Inflammatory macrophage treated with lipopolysaccharide for 4 hours (primary cell): ENCODE data around the gene ZNF536.

ENCODE experiments used
- DNase-seq: peaks from one replicate; pipeline ENCODE4 v3.0.0-alpha.2; 2020

ZNF536 gene

DNA sequence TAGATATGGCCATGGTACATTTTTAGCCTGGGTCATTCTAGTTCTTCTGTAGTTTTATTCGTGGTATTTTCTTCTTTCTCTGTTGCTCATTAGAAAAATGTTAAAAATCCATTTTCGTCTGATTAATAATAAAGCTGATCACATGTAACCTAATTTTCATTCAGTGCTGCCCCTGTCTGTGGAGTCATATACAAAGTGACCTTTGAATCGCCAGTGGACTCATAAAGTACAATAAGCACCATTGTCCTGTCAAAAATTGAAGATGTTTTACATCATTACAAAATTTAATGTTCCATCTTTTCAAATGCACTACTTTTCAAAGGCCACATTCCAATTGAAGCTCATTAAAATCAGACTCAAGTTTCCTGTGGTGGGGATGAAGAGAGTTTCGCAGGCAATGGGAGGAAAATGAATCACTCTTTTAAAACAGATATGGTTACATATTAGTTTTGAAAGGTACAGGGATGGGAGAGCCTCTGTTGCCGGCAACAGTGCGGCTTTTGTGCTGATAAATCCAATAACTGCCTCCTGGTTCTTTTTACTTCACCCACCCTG lies 205.4 kb downstream of the ZNF536 start:
- DNase-seq, result no peak

DNA sequence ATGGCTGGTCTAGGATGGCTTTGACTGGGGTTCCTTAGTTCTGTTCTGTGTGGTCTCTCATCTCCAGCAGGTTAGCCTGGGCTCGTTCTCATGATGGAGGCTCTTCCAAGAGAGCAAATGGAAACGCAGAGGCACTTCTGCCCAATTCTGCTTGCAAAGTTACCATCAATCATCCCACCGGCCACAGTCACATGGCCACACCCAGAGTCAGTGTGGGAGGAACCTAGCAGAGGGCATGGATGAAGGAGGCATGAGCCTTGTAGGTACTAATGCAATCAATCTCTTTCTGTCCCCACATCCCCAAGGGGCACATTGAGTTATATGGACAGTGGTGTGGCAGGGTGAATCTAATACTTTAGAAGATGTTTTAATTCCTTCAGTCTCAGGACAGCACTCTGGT lies 207.2 kb downstream of the ZNF536 start:
- no peak for DNase-seq

DNA sequence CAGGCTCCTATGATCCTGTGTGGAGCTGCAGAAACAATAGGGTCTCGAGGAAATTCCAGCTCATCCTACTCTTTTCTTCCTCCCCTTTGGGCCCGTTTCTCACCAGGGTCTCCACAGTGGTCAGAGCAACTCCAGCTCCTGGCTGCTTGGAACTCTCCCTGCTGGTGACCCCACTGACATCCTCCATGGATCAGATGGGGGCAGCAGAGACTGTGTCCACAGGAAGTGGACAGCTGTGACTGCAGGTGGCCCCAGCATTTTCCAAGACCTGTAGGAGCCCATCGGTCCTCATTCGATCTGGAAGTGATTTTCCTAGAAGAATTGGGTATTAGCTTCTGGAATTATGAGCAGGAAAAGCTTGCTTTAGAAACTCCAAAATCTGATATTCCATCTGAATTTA lies 208.5 kb downstream of the ZNF536 start:
- DNase-seq, result no peak

DNA sequence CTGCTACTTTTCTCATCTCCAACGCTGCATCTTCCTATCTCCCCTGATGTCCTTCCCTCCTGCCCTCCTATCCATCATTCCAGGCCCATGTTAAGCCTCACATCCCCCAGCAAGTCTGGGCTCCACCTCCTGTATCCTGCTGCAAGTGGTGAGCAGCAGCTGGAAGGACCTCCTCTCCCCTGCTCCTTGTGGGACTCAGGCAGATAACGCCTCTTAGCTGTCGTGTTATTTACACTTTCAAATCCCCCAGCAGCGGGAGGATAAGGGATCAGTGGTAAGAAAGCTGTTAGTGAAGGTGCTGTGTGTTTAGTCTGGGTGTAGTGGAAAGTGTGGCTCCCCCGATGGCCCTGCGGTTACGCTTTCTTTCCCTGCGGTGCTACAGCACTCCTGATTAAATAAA lies 211.9 kb downstream of the ZNF536 start:
- no peak for DNase-seq

DNA sequence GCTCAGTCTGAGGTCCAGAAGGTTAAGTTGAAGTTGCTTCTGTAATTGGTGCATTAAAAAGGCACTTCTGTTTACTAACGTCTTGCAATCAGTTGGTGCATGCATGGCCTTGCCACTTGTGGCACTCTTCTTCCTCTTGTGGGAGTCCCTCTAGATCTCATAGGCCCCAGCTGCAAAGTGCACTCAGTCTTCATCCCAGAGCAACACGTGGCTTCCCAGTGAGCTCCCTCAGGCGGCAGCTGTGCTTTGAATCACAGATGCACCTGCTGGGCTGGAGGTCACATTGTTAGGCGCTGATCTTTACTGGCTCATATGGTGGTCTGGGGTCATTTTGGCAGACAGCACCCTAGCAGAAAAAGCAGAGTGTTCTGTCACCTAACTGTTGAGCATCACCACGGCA lies 215.7 kb downstream of the ZNF536 start:
- no peak for DNase-seq

DNA sequence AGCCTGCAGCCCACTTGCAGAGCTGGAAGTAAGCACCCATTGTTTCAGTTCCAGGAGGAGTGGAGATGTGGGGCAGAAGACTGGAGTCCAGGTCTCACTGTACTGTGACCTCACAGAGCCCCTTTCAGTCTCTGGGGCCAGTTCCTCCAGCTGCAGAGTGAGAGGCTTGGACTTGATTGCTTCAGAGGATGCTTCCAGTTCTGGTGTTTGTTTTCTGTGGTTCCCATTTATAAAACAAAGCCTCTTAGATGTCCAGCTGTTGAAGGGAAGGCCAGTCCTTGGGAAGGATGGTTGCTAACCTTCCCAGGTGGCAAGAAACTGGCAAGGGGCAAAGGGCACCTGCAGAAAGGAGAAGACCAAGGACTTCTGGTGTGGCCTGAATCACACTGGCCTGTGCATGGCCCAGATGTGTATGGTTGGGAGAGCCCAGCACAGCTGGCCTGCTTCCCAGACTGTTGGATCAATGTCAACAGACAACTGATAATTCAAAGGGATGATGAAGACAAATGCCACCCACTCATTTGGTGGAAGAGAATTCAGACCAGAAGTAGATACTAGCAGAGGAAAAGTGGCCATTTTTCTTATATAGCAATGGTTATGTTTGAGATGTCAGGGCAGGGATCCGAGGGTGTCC lies 218.5 kb downstream of the ZNF536 start:
- DNase-seq, result no peak

DNA sequence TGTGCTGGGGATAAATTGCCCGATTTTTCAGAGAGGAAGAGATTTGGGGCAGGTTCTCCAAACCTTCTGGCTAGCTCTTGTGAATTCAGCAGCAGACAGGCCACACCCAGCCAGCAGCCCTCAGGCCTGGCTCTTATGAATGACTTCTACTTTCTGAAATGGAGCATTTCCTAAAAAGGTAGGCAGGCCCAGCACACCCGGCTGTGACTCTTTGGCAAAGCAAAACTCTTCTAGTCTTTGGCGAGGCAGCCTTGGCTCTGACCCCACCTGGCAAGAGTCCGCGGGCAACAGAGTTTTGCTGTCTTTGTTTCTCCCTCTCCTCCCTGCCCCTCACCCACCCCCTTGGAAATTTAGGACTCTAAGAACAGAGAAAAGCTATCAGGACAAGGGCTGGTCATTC lies 221.2 kb downstream of the ZNF536 start:
- DNase-seq, result no peak

DNA sequence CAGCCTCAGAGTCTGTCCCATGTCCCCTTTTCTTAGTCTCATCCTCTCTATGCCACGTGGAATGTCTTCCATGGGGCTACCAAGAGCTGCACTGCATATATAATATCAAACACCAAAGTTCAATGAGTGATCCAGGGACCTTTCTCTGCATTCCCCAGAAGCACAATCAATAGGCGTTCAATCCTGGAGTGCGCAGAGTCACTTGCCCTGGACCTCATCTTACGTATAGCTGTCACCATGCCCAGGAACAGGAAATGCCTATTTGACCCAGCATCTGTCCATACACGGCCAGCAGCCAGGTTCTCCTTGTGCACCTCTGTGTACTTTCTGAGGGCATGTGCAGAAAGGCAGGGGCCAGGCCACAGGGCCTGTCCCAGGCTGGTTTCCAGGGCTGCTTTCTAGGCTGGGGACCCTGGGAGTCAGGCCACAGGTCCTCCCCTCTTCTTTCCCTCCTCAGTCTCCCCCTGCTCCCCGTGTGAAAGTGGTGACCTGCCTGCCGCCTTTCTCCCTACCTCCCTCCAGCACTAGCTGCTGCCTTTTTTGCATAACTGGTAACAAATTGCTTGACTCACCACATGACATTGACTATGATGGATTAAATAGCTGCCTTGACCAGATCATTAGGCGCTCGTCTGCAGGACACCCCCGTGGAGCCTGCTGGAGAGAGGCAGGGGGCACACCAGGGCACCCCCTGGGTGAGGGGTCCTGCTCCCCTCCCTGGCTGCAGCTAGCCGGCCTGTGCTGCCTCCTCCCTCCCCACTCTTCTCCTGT lies 222.0 kb downstream of the ZNF536 start:
- DNase-seq, result no peak

DNA sequence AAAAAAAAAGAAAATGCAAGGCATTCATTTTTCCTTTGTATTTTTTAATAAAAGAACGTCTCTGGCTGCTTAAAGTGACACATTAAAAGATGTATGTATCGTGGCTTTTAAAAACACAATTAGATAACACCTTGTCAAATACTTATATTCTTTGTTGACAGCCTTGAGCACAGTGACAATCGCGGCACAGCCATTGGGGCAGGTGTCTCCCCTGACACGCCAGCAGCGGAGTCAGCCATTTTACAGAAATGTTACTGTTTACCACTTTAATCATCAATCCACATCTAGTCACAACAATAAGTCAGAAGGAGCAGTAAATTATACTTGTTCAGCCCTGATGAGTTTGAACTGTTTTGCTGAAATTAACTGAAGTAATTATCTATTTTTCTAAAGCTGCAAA lies 224.1 kb downstream of the ZNF536 start:
- no peak for DNase-seq

DNA sequence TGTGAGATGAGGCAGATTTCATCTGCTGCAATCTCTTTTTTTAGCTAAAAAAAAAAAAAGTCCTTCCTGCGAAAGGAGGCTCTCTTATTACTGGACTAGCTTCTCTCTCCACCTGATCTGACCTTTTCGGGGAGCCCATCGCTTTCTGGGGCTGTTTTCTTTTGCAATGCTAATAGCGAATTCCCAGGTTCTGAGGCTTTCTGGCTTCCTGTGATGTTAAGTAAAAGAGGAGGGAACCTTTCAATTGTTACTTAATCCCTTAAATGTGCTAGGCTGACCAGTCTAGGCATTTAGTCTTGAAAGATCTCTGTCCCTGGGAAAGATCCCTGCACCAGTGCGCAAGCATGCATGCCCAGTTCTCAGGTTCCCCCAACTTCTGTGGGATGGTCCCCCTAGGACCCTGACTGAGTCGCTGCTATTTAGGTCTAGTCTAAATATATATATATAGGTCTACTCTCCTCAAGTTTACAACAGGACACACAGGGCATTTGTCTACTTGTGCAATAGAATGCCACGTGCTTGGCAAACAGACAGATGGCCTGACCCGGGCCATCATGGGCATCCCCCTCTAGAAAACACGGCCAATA lies 224.7 kb downstream of the ZNF536 start:
- no peak for DNase-seq

DNA sequence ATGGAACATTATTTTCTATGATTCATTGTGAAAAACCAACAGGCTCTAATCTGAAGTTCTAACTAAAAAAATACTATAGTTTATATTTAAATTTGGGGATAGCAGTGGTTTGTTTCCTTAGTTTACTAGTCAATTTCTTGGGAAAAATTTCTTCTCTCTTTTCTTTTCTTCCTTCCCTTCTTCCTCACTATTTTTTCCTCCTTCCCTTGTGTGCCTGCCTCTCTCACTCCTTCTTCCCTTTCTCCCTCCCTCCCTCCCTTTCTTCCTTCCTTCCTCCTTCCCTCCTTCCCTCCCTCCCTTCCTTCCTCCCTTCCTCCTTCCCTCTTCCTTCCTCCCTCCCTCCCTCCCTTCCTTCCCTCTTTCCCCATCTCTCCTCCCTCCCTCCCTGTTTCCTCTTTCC lies 226.5 kb downstream of the ZNF536 start:
- DNase-seq, result no peak

DNA sequence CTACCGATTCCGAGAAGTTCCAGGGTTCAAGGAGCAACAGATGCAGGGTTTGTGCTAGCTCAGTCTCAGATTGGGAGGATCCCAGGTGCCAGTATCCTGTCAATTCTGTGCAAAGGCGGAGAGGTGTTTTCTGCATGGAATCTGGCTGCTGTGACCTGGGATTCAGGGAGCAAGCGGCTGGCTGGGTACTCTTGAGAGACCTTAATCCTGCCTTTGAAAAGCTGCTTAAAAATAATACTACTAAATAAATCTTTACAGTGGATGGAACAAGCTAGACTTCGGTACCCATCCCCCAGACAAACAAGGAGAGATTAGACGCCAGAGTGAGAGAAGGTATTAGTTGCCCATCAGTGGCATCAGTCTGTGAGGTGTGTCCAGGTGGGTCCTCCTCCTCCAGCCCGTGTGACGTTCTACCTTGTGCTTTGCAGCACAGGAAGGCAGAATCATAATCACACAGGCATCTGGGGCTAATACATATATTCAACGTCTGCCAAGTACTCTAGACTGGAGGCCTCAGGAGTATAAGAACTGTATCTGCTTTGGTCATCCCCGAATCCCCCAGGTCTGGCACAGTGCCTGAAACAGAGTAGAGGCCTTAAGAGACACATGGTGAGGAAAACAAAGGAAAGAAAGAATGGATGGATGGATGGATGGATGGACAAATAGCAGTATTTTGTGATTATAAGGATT lies 230.6 kb downstream of the ZNF536 start:
- DNase-seq, result no peak

DNA sequence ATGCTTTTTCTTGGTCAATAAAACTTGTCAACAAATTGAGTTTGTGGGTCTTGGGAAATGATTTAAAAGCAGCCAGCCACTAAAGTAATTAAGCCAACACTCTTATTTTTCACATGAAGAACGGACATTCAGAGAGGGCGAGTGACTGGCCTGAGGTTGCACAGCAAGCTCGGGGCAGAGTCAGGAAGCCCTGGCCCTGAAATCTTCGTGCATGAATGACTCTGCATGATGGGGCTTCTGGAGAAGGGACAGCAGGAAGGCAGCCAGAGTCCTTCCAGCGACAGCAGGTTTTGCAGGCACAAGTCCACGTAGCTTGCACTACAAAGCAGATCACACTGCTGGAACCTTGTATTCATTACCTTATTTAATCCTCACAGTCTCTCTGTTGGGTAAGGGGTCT lies 232.5 kb downstream of the ZNF536 start:
- no peak for DNase-seq

DNA sequence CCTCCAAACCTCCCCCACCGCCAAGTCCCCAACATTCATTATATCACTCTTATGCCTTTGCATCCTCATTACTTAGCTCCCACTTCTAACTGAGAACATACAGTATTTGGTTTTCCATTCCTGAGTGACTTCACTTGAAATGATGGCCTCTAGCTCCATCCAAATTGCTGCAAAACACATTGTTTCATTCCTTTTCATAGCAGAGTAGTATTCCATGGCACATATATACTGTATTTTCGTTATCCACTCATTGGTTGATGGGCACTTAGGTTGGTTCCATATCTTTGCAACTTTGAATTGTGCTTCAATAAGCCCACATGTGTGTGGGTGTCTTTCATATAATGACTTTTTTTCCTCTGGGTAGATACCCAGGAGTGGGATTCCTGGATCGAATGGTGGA lies 233.1 kb downstream of the ZNF536 start:
- DNase-seq, result no peak

DNA sequence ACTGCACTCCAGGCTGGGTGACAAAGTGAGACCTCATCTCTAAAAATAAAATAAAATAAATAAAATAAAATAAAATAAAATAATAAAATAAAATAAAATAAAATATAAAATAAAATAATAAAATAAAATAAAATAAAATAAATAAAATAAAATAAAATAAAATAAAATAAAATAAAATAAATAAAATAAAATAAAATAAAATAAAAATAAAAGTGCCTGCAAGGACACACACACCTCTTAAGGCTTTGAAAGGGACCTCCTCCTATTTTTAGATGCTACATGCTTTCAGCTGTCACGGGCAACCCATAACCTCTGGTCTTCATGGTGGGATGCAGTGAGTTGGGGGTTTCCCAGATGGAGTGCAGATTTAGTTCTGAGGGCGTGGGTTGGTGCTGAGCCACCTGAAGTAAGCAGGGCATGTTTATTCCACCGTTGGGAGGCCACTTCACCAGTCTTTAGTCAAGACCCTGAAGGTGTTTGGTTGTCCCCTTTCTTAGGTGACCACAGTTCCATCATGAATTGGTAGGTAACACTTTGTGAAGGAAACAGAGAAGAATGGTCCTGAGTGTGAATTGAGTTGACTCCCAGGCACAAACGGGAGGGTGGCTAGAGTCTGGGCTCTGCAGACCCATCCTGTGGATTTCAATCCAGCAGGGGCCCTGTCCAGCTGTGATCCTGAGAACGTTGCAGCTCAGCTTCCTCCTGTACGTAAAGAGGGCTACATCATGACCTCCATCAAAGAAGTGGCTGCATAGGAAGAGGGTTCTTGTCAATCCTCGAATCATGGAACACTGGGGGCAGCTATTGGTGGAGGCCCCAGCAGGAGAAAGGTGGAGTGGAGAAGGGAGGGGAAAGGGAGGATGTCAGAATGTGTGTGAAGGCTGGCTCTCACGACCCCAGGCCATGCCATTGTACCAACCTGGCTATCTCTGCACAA lies 234.2 kb downstream of the ZNF536 start:
- no peak for DNase-seq
